Hepatocyte (in vitro differentiated cells): ENCODE data around the gene PRSS38. TPM values are rescaled to one million over a fixed set of nuclear protein-coding genes. Genes with fewer than 3 reads are reported as not detected.

Experiments
- DNase-seq: peaks from one replicate; pipeline ENCODE4 v3.0.0-alpha.2; 2016; ENCODE audit warnings: low spot score
- H2AFZ ChIP-seq: fragments of 200-600 bp; sonication (generic); 2 replicates; pipeline ENCODE4 v1.6.0; 2016; ENCODE audit warnings: antibody characterized with exemption, mild to moderate bottlenecking
- H3K27ac ChIP-seq: fragments of 200-600 bp; sonication (generic); 2 replicates; pipeline ENCODE4 v1.5.1; 2016; ENCODE audit warnings: mild to moderate bottlenecking
- H3K27me3 ChIP-seq: fragments of 200-600 bp; sonication (generic); 2 replicates; pipeline ENCODE4 v1.6.1; 2016
- H3K36me3 ChIP-seq: fragments of 200-600 bp; sonication (generic); replicated peaks from 2 replicates; pipeline ENCODE4 v1.5.1; 2016; ENCODE audit warnings: low read depth; ENCODE audit not compliant: insufficient read depth
- H3K4me1 ChIP-seq: fragments of 200-600 bp; sonication (generic); 2 replicates; pipeline ENCODE4 v1.5.1; 2016; ENCODE audit warnings: mild to moderate bottlenecking, moderate library complexity; ENCODE audit not compliant: insufficient read depth
- H3K4me2 ChIP-seq: fragments of 200-600 bp; sonication (generic); 2 replicates; pipeline ENCODE4 v1.6.0; 2016
- H3K4me3 ChIP-seq: fragments of 200-600 bp; sonication (generic); 2 replicates; pipeline ENCODE4 v1.5.1; 2016; ENCODE audit warnings: mild to moderate bottlenecking
- H3K79me2 ChIP-seq: fragments of 200-600 bp; sonication (generic); 2 replicates; pipeline ENCODE4 v1.6.0; 2017; ENCODE audit warnings: mild to moderate bottlenecking
- H3K9me2 ChIP-seq: fragments of 200-600 bp; sonication (generic); replicated peaks from 2 replicates; pipeline ENCODE4 v1.6.0; 2017; ENCODE audit warnings: mild to moderate bottlenecking; ENCODE audit not compliant: insufficient read depth
- H3K9me3 ChIP-seq: fragments of 200-600 bp; sonication (generic); 2 replicates; pipeline ENCODE4 v1.5.1; 2016; ENCODE audit warnings: low read depth, mild to moderate bottlenecking
- H4K20me1 ChIP-seq: fragments of 200-600 bp; sonication (generic); 2 replicates; pipeline ENCODE4 v1.6.0; 2016; ENCODE audit warnings: mild to moderate bottlenecking; ENCODE audit not compliant: insufficient read depth, poor library complexity, severe bottlenecking
- CTCF ChIP-seq: fragments of 200-600 bp; sonication (generic); IDR thresholded peaks from 2 replicates; pipeline ENCODE4 v1.5.1; 2016; ENCODE audit warnings: antibody characterized with exemption, mild to moderate bottlenecking; ENCODE audit not compliant: poor library complexity
- EZH2 ChIP-seq: fragments of 200-600 bp; sonication (generic); IDR thresholded peaks from 2 replicates; pipeline ENCODE4 v1.6.1; 2016; ENCODE audit warnings: antibody characterized with exemption, mild to moderate bottlenecking, borderline replicate concordance
- EZH2phosphoT487 ChIP-seq: fragments of 200-600 bp; sonication (generic); IDR thresholded peaks from one replicate; pipeline ENCODE4 v1.6.1; 2018; ENCODE audit warnings: antibody characterized with exemption, mild to moderate bottlenecking, low read depth, moderate library complexity; ENCODE audit not compliant: unreplicated experiment, severe bottlenecking
- WGBS: methylation state at CpG from one replicate; pipeline ENCODE4 v1.1.6; 2016; ENCODE audit warnings: low lambda C conversion rate; ENCODE audit errors: missing lambda C conversion rate; 5-methylcytosine and 5-hydroxymethylcytosine counted together
- polyA plus RNA-seq: library from polyadenylated mRNA; unstranded; fragments of >200 nt; fragmentation: Nextera tagmentation; extraction: Ambion mirVana; gene quantifications from 2 replicates; pipeline ENCODE4 v1.2.1, GENCODE V29; 2016
- total RNA-seq: library from RNA; depleted of rRNA; stranded (reverse); fragments of >200 nt; gene quantifications from 2 replicates; pipeline ENCODE4 v1.2.3, GENCODE V29; 2014

Gene PRSS38
- total and polyA plus RNA-seq, 2 experiments from 2014 or later = not detected

DNA sequence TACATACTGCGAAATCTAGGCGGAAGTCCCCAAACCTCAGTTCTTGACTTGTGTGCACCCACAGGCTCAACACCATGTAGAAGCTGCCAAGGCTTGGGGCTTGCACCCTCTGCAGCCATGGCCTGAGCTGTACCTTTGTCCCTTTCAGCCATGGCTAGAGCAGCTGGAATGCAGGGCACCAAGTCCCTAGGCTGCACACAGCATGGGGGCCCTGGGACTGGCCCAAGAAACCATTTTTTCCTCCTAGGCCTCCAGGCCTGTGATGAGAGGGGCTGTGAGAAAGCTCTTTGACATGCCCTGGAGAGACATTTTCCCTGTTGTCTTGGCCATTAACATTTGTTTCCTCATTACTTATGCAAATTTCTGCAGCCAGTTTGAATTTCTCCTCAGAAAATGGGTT is 1.5 kb upstream of the PRSS38 start:
- H3K27me3 ChIP-seq = no peaks in the 10 kb centered on the region
- H3K4me2 ChIP-seq = no peak overlapping the region
- TF ChIP-seq CTCF (no peak), EZH2phosphoT487 (no peak), EZH2 (no peak)
- no peaks in the 10 kb centered on the region for H3K36me3 ChIP-seq
- no peaks in the 10 kb centered on the region for H4K20me1 ChIP-seq
- no peak overlapping the region for H2AFZ ChIP-seq
- H3K4me3 ChIP-seq = no peak overlapping the region
- no peaks in the 10 kb centered on the region for H3K79me2 ChIP-seq
- H3K9me3 ChIP-seq = no peaks in the 10 kb centered on the region
- H3K9me2 ChIP-seq = no peaks in the 10 kb centered on the region
- DNase-seq = no peak
- H3K4me1 ChIP-seq = no peaks in the 10 kb centered on the region
- no peak overlapping the region for H3K27ac ChIP-seq
- 100% methylated on average over 2 of the region's 2 CpGs for WGBS

DNA sequence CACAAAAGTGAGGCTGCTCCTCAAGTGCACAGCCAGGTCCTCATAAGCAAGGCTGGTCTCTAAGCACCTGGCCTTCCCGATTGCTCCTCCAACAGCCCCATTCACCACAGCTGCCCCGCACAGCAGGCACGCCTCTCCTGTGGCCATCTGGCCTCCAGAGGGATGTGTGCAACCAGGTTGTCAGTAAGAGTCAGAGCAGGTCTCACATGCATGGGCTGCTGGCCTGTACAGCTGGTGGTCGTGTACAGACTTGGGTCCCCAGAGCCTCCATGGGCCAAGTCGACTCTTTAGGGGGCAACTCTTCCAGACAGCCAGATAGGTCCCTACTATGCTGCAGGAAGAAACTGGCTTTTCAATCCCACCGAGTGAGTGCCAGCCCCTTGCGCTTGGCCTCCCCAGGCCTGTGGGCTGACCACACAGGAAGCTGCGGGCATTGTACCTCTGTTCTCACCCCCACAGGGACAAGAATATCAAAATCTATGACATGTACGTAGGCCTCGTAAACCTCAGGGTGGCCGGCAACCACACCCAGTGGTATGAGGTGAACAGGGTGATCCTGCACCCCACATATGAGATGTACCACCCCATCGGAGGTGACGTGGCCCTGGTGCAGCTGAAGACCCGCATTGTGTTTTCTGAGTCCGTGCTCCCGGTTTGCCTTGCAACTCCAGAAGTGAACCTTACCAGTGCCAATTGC is 1.4 kb downstream of the PRSS38 start:
- no peaks in the 10 kb centered on the region for H3K9me2 ChIP-seq
- 95% methylated on average over 16 of the region's 16 CpGs for WGBS
- no peaks in the 10 kb centered on the region for H3K9me3 ChIP-seq
- no peaks in the 10 kb centered on the region for H3K27me3 ChIP-seq
- no peaks in the 10 kb centered on the region for H3K79me2 ChIP-seq
- no peak overlapping the region for H3K27ac ChIP-seq
- H2AFZ ChIP-seq = no peak overlapping the region
- no peaks in the 10 kb centered on the region for H3K4me1 ChIP-seq
- H3K4me2 ChIP-seq = no peak overlapping the region
- H3K4me3 ChIP-seq = no peak overlapping the region
- no peaks in the 10 kb centered on the region for H4K20me1 ChIP-seq
- DNase-seq = no peak
- no peaks in the 10 kb centered on the region for H3K36me3 ChIP-seq
- TF ChIP-seq EZH2 = no peak
- TF ChIP-seq CTCF = no peak

- no peaks in the 10 kb centered on the region for H3K27me3 ChIP-seq
- H2AFZ ChIP-seq = no peak overlapping the region
- no peaks in the 10 kb centered on the region for H4K20me1 ChIP-seq
- no peak for DNase-seq
- 72% methylated on average over 1 of the region's 1 CpG for WGBS
- H3K9me2 ChIP-seq = no peaks in the 10 kb centered on the region
- no peaks in the 10 kb centered on the region for H3K36me3 ChIP-seq
- H3K4me3 ChIP-seq = no peak overlapping the region
- no peak for TF ChIP-seq EZH2phosphoT487
- TF ChIP-seq CTCF = no peak
- no peak for TF ChIP-seq EZH2
- no peak overlapping the region for H3K4me2 ChIP-seq
- no peaks in the 10 kb centered on the region for H3K79me2 ChIP-seq
- no peak overlapping the region for H3K27ac ChIP-seq
- H3K4me1 ChIP-seq = no peaks in the 10 kb centered on the region
- no peaks in the 10 kb centered on the region for H3K9me3 ChIP-seq
Measured at GRCh38 chr1:227823537-227823936, 8.1 kb downstream of the PRSS38 start.
